ENCODE results near the gene PRLR.

PRLR gene

GRCh38 chr5:35026941-35027340 is 203.3 kb downstream of the PRLR start:
- no peak for DNase-seq

GRCh38 chr5:35026280-35026840 is 203.9 kb downstream of the PRLR start:
- no peak for DNase-seq

GRCh38 chr5:35024911-35025510 is 205.3 kb downstream of the PRLR start:
- DNase-seq: no peak

GRCh38 chr5:35023391-35024178 is 206.7 kb downstream of the PRLR start:
- no peak for DNase-seq

GRCh38 chr5:35016174-35017051 is 213.9 kb downstream of the PRLR start:
- no peak for DNase-seq

- DNase-seq: no peak
These were observed 215.2 kb downstream of the PRLR start for GRCh38 chr5:35015063-35015462.

GRCh38 chr5:35012796-35013195 is 217.5 kb downstream of the PRLR start:
- DNase-seq: no peak

- no peak for DNase-seq
These were observed 217.9 kb downstream of the PRLR start for GRCh38 chr5:35012365-35012764.

- DNase-seq: no peak
These were observed 219.6 kb downstream of the PRLR start for GRCh38 chr5:35010676-35011075.

GRCh38 chr5:35009657-35010056 is 220.6 kb downstream of the PRLR start:
- no peak for DNase-seq

GRCh38 chr5:35009019-35009418 is 221.3 kb downstream of the PRLR start:
- DNase-seq: no peak

- DNase-seq: no peak
These were observed 225.5 kb downstream of the PRLR start for GRCh38 chr5:35004771-35005170.

GRCh38 chr5:35004200-35004599 is 226.1 kb downstream of the PRLR start:
- no peak for DNase-seq

GRCh38 chr5:35003018-35003957 is 227.0 kb downstream of the PRLR start:
- peak; percentile 15 for DNase-seq

- no peak for DNase-seq
These were observed 227.8 kb downstream of the PRLR start for GRCh38 chr5:35002459-35002858.

GRCh38 chr5:35001842-35002241 is 228.4 kb downstream of the PRLR start:
- no peak for DNase-seq

Data from stimulated activated naive CD4-positive, alpha-beta T cell treated with Interleukin-2 at 50 U/mL for 16 hours (primary cell).